Activated CD8-positive, alpha-beta memory T cell treated with anti-CD3 and anti-CD28 coated beads for 4 hours (primary cell): Measurements from ENCODE around the gene ZNF276.
A peak's percentile ranks its signal among the peaks of the same experiment; 100 is the strongest.

Experiments
- DNase-seq, 2 donors: peaks; one replicate each; pipeline ENCODE4 v3.0.0-alpha.2; 2020; ENCODE audit warnings: low read depth in 2 of 2

ZNF276 gene

GRCh38 chr16:89711601-89712273 is 9.6 kb upstream of the ZNF276 start:
- peak; percentile 52 to 61 for DNase-seq

- DNase-seq = no peak
Measured at GRCh38 chr16:89712274-89712781, 9.0 kb upstream of the ZNF276 start.

GRCh38 chr16:89716493-89716892 is 4.8 kb upstream of the ZNF276 start:
- no peak for DNase-seq

- no peak for DNase-seq
Measured at GRCh38 chr16:89716916-89717687, 4.2 kb upstream of the ZNF276 start.

- no peak for DNase-seq
Measured at GRCh38 chr16:89717688-89718505, 3.4 kb upstream of the ZNF276 start.

DNA sequence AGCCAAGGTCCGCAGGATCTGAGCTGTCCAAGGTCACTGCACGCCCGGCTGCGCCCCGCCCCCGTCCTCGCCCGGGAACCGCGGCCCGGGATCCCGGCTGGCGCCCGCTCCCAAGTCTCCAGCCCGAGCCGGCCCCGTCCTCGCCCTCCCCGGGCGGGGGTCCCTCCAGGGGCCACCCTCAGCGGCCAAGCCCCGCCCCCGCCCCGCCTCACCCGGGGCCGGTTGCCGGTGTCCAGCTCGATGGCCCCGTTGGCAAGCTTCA is 855 bp upstream of the ZNF276 start:
- no peak for DNase-seq

GRCh38 chr16:89721546-89722391 is 432 bp downstream of the ZNF276 start:
- peak; percentile 77 to 83 for DNase-seq

DNA sequence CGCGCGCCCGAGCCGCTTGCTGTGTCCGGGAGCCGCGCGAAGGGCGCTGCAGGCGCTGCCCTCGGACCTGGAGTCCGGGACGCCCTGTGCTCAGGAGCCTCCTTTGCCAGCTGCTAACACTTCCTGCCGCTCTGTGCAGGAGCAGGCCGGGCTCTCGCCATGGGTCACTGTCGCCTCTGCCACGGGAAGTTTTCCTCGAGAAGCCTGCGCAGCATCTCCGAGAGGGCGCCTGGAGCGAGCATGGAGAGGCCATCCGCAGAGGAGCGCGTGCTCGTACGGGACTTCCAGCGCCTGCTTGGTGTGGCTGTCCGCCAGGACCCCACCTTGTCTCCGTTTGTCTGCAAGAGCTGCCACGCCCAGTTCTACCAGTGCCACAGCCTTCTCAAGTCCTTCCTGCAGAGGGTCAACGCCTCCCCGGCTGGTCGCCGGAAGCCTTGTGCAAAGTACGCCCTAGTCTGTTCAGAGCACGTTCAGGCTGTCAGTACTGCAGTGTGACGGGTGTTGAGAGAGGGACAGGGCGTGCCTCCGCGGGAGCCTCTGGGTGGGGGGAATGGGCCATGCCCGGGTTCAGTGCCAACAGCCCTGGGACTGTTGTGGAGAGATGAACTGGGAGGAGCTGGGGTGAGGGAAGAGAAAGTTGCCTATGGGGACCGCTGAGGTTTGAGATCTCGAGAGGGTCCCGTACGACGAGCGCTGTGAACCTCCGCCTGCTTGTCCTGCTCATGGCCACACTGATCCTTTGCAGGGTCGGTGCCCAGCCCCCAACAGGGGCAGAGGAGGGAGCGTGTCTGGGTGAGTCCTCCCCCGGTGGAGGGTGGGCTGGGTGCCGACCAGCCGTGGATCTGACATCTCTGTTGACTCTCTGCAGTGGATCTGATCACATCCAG is 1.3 kb downstream of the ZNF276 start:
- DNase-seq = peak in 1 of 2 donors; percentile 30

GRCh38 chr16:89723279-89724250 is 2.2 kb downstream of the ZNF276 start:
- peak; percentile 57 to 58 for DNase-seq

GRCh38 chr16:89727406-89728120 is 6.2 kb downstream of the ZNF276 start:
- no peak for DNase-seq

DNA sequence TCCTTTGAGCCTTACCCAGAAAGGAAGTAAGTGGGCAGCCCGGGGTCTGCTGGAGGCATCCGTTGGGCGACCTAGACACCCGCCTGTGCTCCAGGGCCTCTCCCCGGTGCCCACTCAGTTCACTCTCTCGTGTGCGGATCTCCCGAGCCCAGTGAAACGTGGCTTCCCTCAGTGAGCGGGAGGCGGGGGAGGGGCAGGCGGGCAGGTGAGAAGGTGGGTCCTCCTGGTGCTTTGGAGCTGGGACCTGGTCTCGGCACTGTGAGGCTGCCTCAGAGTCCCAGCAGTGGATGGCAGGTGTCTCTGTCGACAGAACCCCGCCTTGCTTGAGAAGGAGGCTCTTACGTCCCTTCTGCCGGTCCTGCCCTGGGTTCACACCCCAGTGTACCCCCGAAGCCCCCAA is 8.0 kb downstream of the ZNF276 start:
- DNase-seq = no peak

- DNase-seq = no peak
Measured at GRCh38 chr16:89729863-89730593, 8.7 kb downstream of the ZNF276 start.

DNA sequence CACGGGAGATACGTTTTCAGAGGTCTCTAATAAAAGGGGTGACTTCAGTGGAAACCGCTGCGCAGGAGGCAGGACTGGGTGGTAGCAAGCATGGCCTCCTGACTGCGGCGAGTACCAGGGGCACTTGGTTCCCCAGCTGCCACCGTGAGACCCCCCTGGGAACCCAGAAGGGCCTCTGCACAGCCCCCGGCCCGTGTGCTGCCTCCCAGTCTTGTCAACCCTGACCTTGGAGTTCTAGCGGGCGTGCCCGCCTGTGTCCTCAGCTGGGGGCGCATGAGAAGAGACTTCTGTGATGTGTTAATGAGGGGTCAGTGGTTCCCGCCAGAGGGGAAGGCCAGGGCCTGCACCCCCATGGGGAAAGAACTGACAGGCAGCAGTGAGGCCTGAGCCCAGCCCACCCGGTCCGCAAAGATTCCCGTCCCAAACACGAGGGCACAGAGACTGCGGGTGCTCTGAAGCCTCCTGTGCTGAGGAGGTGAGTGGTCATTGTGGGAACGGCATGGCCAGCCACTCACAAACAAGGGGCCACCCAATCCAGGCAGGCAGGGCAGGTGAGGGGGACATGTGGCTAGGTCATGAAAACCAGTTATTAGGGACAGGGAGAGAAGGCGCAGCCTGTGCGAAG is 9.4 kb downstream of the ZNF276 start:
- DNase-seq = no peak

- no peak for DNase-seq
Measured at GRCh38 chr16:89732142-89732917, 11.0 kb downstream of the ZNF276 start.

GRCh38 chr16:89732918-89733242 is 11.5 kb downstream of the ZNF276 start:
- DNase-seq = no peak

GRCh38 chr16:89733322-89733721 is 12.0 kb downstream of the ZNF276 start:
- no peak for DNase-seq

DNA sequence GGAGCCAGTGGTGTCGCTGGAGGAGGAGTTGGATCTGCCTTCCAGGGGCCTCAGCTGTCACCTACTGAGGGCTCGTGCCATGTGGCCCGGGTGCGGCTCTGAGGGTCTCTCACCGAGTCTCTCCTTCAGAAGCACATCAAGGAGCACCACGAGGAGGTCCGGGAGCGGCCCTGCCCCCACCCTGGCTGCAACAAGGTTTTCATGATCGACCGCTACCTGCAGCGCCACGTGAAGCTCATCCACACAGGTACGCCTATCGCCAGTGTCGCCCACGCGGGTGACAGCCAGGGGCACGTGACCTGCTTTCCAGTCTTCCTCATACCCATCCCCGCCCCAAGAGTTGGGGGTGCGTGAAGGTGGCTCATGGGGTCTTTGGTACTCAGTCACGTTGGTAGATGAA is 12.5 kb downstream of the ZNF276 start:
- DNase-seq = no peak
